ENCODE measurements around the gene SLC24A3.

DNA sequence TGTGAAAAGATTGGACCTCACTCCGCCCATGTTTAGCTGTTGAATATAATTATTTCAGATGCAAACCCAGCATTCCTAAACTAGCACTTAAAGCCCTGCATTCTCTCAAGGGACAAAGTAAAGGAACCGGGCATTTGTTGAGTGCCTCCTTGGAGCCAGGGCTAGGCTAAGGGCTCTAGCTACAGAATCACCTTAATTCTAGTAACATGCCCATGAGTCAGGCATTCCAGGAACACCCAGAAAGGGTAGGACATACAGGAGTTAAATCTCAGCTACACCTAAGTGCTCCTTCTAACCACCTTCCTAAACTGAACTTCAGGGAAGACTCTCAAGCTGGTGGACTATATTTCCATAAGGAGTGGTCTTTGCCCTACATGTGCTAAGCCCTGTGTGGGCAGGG, 89.4 kb downstream of the SLC24A3 start:
- TF ChIP-seq CTCF (IDR thresholded peaks at IDR 0.05) (no peak), POLR2A (IDR thresholded peaks at IDR 0.05) (no peak)
